KBM-7 (cell line): Measurements from ENCODE around the gene THBS2.

Experiments used
- DNase-seq: peaks from one replicate; pipeline ENCODE4 v3.0.0-alpha.2; 2015
- in situ Hi-C: fragments of 300-500 bp; cut with MboI; formaldehyde crosslinking; loops from 2 replicates; pipeline ENCODE4 v1.14.3; 2020; ENCODE audit warnings: low sequenced_read_pairs, low pct_unique_long_range_greater_than_20kb, mixed read lengths

THBS2 gene

GRCh38 chr6:169236545-169236944 lies 17.1 kb downstream of the THBS2 start:
- DNase-seq = no peak
- in situ Hi-C loops = no loop called here

- DNase-seq = no peak
- in situ Hi-C loops = no loop called here
Measured at GRCh38 chr6:169235286-169235685, 18.4 kb downstream of the THBS2 start.

GRCh38 chr6:169234634-169235033 lies 19.0 kb downstream of the THBS2 start:
- in situ Hi-C loops = no loop called here

GRCh38 chr6:169233832-169234231 lies 19.8 kb downstream of the THBS2 start:
- DNase-seq = no peak
- in situ Hi-C loops = no loop called here

More at GRCh38 chr6:169234634-169235033, 19.0 kb downstream of the THBS2 start:
- DNase-seq = no peak

GRCh38 chr6:169233181-169233580 lies 20.5 kb downstream of the THBS2 start:
- in situ Hi-C loops = no loop called here
- no peak for DNase-seq

GRCh38 chr6:169232507-169232931 lies 21.1 kb downstream of the THBS2 start:
- DNase-seq = no peak
- in situ Hi-C loops = no loop called here

- in situ Hi-C loops = no loop called here
Measured at GRCh38 chr6:169231790-169232506, 21.7 kb downstream of the THBS2 start.

GRCh38 chr6:169230946-169231789 lies 22.5 kb downstream of the THBS2 start:
- in situ Hi-C loops = no loop called here

More at GRCh38 chr6:169231790-169232506, 21.7 kb downstream of the THBS2 start:
- no peak for DNase-seq

GRCh38 chr6:169230322-169230665 lies 23.4 kb downstream of the THBS2 start:
- in situ Hi-C loops = no loop called here
- no peak for DNase-seq

More at GRCh38 chr6:169230946-169231789, 22.5 kb downstream of the THBS2 start:
- no peak for DNase-seq

- DNase-seq = no peak
- in situ Hi-C loops = no loop called here
Measured at GRCh38 chr6:169229615-169230321, 23.9 kb downstream of the THBS2 start.

GRCh38 chr6:169227116-169227515 lies 26.5 kb downstream of the THBS2 start:
- DNase-seq = no peak
- in situ Hi-C loops = no loop called here

- in situ Hi-C loops = no loop called here
Measured at GRCh38 chr6:169225887-169226286, 27.8 kb downstream of the THBS2 start.

GRCh38 chr6:169225131-169225576 lies 28.5 kb downstream of the THBS2 start:
- no peak for DNase-seq
- in situ Hi-C loops = no loop called here

More at GRCh38 chr6:169225887-169226286, 27.8 kb downstream of the THBS2 start:
- DNase-seq = no peak

- in situ Hi-C loops = no loop called here
- DNase-seq = no peak
Measured at GRCh38 chr6:169224716-169225115, 28.9 kb downstream of the THBS2 start.

- in situ Hi-C loops = no loop called here
- DNase-seq = no peak
Measured at GRCh38 chr6:169224185-169224695, 29.4 kb downstream of the THBS2 start.

- DNase-seq = no peak
- in situ Hi-C loops = no loop called here
Measured at GRCh38 chr6:169223006-169223405, 30.6 kb downstream of the THBS2 start.

GRCh38 chr6:169222126-169222525 lies 31.5 kb downstream of the THBS2 start:
- DNase-seq = no peak
- in situ Hi-C loops = no loop called here

- in situ Hi-C loops = no loop called here
- no peak for DNase-seq
Measured at GRCh38 chr6:169221264-169221663, 32.4 kb downstream of the THBS2 start.
